ENCODE measurements around the gene ZNF816.
A peak's percentile ranks its signal among the peaks of the same experiment; 100 is the strongest.
"Not testable (repeated sequence)": the region's sequence is repeated elsewhere in the genome, so short reads cannot be mapped to it uniquely, and the experiment has no call there.

The ZNF816 gene

DNA sequence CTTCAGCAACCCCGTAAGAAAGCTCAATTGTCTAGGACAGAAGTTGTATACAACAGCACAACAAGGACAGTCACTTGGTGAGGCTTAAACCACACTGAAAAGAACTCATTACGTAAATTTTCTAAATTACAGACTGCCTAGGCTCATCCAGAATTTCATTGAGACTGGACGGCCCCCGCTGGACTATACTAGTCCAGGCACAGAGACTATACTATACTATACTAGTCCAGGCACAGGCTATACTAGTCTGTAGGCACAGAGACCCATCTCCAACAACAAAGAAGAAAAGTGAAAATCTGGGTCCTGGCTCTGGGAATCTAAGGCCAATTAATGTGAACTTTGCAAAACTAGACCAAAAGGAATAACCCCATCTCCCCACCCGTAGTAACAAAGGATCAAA lies 700 bp downstream of the ZNF816 start:
- no peak for DNase-seq (ENCODE audit: low read depth in 1 of 2, low spot score in 1 of 2)

DNA sequence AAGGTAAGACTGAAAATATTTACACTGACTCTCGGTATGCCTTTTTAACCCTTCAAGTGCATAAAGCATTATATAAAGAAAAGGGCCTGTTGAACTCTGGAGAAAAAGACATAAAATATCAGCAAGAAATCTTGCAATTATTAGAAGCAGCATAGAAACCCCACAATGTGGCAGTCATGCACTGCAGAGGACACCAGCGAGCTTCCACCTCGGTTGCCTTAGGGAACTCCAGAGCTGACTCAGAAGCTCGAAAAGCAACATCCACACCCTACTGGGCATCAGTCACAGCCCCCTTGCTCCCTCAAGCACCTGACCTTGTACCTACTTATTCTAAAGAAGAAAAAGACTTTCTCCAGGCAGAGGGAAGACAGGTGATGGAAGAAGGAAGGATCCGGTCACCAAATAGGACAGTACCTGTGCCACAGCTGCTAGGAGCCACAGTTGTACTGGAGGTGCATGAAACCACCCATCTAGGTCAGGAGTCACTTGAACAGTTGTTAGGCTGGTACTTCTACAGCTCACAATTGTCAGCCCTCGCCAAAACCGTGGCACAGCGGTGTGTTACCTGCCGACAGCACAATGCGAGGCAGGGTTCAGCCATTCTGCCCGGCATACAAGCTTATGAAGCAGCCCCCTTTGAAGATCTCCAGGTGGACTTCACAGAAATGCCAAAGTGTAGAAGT lies 2.9 kb downstream of the ZNF816 start:
- no peak for DNase-seq (ENCODE audit: low read depth in 1 of 2, low spot score in 1 of 2)

DNA sequence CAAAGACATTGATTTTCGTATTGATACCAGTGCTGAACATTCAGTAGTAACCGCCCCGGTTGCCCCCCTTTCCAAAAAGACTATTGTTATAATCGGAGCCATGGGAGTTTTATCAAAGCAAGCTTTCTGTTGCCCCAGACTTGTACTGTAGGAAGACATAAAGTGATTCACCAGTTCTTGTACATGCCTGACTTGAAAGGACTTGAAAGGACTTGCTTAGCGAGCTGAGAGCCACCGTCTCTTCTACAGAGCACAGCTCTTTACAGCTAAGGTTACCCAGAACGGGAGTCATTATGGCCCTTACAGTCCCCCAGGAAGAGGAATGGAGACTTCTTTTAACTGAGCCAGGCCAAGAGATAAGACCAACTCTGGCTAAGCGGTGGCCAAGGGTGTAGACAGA lies 5.1 kb downstream of the ZNF816 start:
- DNase-seq (ENCODE audit: low read depth in 1 of 2, low spot score in 1 of 2): no peak

DNA sequence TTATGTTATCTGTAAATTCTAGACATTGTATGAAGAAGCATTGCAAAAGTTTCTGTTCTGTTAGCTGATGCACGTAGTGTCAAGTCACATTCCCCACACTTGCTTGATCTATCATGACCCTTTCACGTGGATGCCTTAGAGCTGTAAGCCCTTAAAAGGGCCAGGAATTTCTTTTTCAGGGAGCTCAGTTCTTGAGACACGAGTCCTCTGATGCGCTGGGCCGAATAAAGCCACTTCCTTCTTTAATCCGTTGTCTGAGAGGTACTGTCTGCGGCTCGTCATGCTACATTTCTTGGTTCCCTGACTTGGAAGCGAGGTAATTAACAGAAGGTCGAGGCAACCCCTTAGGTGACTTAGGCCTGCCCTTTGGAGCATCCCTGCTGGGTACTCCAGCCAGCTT lies 5.8 kb downstream of the ZNF816 start:
- no peak for DNase-seq (ENCODE audit: low read depth in 1 of 2, low spot score in 1 of 2)

DNA sequence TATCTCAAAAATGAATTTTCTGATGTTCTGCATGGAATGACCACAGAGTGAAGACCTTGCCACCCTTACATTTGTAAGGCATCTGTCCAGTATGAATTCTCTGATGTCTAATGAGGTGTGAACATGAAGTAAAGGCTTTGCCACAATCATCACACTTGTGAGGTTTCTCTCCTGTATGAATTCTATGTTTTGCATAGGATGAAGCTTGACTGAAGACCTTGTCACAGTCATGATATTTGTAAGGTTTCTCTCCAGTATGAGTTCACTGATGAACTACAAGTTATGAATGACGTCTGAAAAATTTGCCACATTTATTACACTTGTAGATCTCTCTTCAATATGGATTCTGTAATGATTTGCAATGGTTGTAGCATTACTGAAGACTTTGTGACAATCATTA lies 13.3 kb downstream of the ZNF816 start:
- no peak for DNase-seq (ENCODE audit: low read depth in 1 of 2, low spot score in 1 of 2)

DNA sequence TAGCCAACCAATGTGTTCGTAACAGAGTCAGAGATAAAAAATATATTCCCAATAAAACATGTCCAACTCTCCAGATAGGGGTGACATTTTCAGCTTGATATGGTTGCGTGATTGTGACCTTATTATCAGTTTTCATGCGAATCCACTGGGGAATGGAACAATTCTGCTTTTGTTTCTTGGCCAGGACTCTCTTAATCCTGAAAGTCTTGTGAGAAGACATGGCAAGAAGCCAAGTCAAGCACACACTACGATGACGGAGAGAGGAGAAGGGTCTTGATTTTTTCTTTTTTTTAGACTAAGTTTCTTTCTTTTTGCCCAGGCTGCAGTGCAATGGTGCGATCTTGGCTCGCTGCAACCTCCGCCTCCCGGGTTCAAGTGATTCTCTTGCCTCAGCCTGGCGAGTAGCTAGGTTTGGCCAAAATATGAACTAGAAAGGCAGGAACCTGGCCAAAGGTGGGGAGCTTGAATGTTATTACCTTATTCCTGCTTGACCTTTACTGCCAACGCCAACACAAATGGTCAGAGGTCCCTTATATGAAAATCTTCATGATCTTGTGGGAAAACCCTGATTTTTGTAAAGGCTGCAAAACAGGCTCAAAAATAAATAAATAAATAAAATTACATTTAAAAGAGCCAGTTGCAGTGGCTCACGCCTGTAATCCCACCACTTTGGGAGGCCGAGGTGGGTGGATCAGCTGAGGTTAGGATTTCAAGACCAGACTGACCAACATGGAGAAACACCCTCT lies 14.5 kb downstream of the ZNF816 start:
- DNase-seq (ENCODE audit: low read depth in 1 of 2, low spot score in 1 of 2): no peak

DNA sequence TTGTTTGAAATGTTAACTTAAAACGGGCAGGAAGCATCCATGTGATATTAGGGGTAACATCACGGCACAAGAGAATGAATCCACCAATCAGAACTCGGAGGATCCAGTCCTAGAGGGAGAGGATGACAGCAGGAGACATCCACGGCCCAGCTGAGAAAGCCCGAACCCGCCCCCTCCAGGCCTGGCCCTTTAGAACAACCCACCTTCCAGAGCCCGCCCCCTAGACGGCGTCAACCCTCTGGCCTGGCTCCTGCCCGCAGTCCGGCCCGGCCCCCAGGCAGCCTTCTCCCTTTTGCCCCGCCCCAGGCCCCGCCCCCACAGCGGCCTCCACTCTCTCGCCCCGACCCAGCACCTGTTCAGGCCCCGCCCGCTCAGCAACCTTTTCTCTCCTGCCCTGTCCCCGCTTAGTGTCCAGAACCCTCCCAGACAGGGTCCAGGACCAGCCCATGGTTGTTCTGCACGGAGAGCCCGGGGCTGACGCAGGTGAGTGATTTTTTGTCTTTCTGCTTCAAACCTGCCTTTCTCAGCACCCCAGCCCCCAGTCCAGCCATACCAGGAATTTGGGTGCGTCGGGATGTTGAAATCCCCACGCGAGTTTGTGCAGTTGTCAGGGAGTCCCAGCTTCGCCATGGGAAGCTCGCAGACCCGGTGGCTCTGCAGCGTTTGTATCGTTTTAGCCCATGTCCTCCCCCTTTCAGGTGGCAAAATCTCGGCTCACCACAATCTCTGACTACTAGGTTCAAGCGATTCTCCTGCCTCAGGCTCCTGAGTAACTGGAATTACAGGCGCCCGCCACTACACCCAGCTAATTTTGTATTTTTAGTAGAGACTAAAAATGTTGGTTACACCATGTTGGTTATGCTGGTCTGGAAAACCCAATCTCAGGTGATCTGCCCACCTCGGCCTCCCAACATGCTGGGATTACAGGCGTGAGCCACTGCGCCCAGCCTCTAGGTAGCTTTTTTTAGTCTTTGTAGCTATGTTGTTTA lies 16.1 kb downstream of the ZNF816 start:
- DNase-seq (ENCODE audit: low read depth in 1 of 2, low spot score in 1 of 2): no peak

DNA sequence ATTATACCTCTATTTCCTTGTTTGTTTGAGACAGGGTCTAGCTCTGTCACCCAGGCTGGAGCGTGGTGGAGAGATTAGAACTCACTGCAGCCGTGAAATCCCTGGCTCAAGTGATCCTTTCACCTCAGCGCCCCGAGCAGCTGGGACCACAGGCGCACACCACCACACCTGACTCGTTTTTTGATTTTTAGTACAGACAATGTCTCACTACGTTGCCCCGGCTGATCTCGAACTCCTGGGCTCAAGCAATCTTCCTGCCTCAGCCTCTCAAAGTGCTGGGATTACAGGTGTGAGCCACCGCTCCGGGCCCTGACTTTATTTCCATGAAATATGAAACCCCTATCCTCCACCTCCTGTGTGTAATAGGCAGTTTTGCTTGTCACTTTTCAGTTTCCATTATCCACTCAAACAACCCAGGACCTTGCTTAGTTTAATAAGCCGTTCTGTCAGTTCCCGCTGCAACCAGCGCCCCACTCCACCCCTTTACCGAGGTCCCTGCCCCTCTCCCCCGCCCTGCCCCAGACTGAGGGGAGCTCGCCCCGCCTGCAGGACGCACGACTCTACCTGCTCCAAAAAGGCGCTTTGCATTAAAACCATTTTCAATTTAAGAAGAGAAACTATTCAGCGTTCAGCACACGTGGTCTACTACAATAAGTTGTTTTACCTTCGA lies 16.9 kb downstream of the ZNF816 start:
- DNase-seq (ENCODE audit: low read depth in 1 of 2, low spot score in 1 of 2): no peak

DNA sequence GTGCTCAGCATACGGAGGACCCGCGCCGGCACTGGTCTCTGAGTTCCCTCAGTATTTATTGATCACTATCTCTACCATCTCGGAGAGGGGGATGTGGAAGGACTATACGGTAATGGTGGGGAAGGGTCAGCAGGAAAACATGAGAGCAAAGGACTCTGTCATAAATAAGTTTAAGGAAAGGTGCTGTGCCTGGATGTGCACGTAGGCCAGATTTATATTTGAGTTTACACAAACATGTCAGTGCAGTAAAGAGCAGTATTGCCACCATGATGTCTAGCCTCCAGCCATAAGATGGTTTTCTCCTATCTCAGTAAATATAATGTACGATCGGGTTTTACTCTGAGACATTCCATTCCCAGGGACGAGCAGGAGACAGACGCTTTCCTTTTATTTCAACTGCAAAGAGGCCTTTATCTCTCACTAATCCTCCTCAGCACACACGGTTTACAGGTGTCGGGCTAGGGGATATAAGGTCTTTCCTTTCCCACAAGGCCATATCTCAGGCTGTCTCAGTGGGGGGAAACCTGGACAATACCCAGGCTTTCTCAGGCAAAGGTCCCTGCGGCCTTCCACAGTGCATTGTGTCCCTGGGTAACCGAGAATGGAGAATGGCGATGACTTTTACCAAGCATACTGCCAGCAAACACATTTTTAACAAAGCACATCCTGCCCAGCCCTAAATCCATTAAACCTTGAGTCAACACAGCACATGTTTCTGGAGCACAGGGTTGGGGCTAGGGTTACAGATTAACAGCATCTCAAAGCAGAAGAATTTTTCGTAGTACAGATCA lies 17.8 kb downstream of the ZNF816 start:
- DNase-seq (ENCODE audit: low read depth in 1 of 2, low spot score in 1 of 2): not testable (repeated sequence)

DNA sequence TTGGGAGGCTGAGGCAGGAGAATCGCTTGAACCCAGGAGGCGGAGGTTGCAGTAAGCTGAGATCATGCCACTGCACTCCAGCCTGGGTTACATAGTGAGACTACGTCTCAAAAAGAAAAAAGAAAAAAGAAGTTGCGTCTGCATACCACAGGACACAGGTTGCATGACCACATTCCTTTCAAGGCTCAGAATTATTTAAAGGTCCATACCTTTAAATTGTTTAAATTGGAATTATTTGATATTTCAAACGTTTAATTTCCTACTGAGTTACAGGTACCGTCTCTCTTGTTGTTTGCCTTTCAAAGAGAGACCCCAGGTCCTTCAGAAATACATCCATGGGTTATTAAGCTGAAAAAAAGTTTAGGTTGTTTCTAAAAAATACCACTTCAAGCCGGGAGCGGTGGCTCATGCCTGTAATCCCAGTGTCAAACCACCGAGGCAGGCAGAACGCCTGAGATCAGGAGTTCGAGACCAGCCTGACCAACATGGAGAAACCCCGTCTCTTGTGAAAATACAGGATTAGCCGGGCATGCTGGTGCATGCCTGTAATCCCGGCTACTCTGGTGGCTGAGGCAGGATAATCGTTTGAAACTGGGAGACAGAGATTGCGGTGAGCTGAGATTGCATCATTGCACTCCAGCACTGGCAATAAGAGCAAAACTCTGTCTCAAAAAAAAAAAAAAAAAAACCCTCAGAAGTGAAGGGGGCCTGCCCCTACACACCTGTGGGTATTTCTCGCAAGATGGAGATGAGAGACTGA lies 18.6 kb downstream of the ZNF816 start:
- DNase-seq (ENCODE audit: low read depth in 1 of 2, low spot score in 1 of 2): no peak

DNA sequence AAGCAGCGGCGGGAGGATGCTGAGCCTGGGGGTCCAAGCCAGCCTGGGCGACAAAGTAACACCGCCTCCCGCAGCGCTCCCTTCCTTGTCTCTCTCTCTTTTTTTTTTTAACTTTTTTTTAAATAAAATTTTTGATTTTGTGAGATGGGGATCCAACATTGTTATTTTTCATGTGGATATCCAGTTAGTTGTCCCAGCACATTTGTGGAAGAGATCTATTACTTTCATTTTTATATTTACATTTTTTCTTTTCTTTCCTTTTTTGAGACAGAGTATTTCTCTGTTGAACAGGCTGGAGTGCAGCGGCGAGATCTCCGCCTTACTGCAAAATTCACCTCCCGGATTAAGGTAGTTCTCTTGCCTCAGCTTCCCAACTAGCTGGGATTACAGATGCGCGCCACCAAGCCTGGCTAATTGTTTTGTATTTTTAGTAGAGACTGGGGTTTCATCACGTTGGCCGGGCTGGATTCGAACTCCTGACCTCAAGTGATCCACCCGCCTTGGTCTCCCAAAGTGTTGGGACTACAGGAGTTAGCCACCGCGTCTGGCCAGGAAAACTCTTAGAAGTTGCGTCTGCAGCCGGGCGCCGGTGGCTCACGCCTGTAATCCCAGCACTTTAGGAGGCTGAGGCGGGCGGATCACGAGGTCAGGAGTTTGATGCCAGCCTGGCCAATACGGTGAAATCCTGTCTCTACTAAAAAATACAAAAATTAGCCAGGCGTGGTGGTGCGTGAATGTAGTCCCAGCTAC lies 19.4 kb downstream of the ZNF816 start:
- DNase-seq (ENCODE audit: low read depth in 1 of 2, low spot score in 1 of 2): no peak

DNA sequence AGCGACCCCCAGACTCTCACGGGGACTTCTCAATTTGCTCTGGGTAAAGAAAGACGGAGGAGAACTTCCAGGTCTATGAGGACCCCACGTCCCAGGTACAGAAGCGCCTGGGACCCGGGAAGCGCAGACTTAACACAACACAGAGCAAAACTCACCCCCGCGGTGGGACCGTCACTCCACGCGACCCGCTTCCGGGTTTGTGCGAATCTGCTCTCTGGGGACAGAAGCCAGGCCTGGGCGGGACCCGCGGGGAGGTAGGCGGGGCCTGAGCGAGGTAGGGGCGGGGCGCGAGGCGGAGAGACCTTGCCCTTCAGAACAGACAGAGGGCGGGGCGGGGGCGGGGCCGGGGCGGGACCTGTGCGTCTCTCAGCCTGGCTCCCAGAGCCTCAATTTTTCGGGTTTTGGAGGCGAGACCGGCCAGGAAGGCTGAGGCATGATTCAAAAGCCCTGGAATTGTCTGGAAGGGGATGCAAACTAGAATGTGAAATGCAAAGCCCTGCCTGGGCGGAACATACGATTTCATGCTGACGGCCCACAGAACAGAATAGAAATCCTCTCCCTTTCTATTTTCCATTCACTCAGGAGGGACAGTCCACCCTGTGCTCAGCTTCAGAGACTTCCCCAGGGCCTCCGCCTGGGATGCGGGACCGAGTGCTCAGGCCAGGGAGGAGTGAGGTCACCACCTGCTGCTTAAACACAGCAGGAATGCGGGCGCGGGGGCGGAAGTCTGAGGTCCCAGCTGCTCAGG lies 20.1 kb downstream of the ZNF816 start:
- DNase-seq (ENCODE audit: low read depth in 1 of 2, low spot score in 1 of 2): peak; percentile 90 to 91

DNA sequence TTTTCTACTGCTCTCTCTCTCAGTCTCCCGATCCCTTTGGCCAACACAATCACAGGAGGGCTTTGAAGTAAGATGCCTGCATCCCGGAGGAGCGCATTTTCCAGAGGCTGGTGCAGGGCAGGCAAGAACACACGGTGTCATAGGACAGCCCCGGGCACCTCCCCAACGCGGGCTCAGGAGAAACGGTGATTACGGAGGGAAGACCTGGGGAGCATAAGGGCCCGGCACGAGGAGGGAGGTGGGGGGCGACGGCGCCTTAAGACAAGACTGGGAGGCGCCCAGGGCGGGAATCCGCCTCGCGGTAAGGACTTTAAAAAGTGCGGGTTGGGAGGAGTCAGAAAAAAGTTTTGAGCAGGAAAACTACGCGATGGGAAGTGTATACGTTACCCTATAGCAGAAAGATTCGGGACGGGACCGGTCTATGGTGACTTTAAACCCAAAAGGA lies 20.7 kb downstream of the ZNF816 start:
- no peak for DNase-seq (ENCODE audit: low read depth in 1 of 2, low spot score in 1 of 2)

DNA sequence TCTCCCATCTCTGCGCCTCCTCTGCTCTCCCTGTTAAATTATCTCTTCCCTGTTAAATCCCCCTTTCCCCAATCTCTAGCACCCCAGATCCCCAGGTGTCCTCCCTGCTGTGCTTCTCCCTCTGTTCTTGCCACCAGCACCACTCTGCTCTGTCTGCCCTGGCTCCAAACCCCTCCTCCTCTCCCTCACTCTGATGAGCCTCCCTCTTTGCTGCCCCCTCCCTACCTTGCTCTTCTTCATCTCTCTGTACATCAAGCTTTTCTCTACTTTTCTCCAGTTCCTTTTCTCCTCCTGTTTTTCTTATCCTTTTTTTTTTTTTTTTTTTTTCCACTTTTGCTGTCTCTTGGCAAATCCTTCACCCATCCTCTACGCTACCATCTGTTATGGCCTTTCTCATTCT lies 21.2 kb downstream of the ZNF816 start:
- not testable (repeated sequence) for DNase-seq (ENCODE audit: low read depth in 1 of 2, low spot score in 1 of 2)

DNA sequence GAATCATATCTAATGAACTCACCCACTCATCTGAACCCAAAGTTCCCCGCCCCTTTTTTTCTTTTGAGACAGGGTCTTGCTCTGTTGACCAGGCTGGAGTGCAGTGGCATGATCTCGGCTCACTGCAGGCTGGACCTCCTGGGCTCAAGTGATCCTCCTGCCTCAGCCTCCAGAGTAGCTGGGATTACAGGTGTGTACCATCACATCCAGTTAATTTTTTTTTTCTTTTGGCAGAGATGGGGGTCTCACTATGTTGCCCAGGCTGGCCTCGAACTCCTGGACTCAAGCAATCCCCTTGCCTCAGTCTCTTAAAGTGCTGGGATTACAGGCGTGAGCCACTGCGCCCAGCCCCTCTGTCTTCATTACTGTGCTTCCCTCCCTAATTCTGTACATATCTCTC lies 21.8 kb downstream of the ZNF816 start:
- DNase-seq (ENCODE audit: low read depth in 1 of 2, low spot score in 1 of 2): not testable (repeated sequence)

DNA sequence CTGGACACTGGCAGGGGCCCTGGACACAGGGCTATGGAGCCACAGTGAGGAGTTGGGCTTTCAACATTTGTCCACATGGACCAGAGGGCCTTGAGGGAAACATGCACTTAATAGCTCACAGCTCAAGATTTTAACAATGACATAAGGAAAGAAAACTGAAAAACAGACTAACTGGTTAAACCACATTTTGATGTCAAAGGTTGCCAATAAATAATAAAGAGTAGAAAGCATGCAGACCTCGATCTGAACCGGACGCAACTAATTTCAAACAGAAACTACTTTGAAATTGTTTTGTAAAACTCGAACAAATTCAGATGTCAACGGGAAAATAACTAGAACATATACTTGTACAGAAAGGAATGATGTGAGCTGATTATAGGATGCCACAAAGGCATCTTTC lies 23.9 kb downstream of the ZNF816 start:
- DNase-seq (ENCODE audit: low read depth in 1 of 2, low spot score in 1 of 2): no peak

DNA sequence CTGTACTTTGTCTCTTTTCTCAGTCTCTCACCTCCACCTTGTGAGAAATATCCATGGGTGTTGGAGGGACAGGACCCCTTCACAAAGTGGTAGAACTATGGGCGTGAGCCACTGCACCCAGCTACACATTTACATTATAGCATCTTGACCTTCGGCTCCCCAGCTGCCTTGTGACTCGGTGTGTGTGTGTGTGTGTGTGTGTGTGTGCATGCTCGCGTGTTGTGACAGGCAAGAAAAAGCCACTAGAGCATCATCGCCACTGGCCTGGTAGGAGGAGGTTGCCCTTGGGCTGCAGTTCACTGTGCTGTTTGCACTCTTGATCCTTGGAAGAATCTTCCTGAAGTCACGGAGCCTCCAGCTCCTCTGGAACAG lies 25.7 kb downstream of the ZNF816 start:
- DNase-seq (ENCODE audit: low read depth in 1 of 2, low spot score in 1 of 2): no peak
